HG02885 (cell line): ENCODE results near the gene PAPLN.
"Not testable (repeated sequence)": the region's sequence is repeated elsewhere in the genome, so short reads cannot be mapped to it uniquely, and the experiment has no call there.

Source experiments
- ATAC-seq: cut with Tn5 transposase; IDR thresholded peaks from one replicate; pipeline ENCODE4 v1.9.1; 2021; ENCODE audit warnings: mild to moderate bottlenecking; ENCODE audit not compliant: unreplicated experiment, poor library complexity

PAPLN gene

GRCh38 chr14:73237219-73237785 lies at the start of gene PAPLN:
TSS of gene PAPLN (plus strand) at chr14:73237506. CDS start at chr14:73239779, 2,273 bp downstream.
- ATAC-seq = no peak

GRCh38 chr14:73188501-73188911 lies 48.8 kb upstream of the PAPLN start:
- ATAC-seq = no peak

- no peak for ATAC-seq
Measured at GRCh38 chr14:73189651-73190050, 47.7 kb upstream of the PAPLN start.

- no peak for ATAC-seq
Measured at GRCh38 chr14:73191441-73191840, 45.9 kb upstream of the PAPLN start.

GRCh38 chr14:73194306-73194705 lies 43.0 kb upstream of the PAPLN start:
- ATAC-seq = not testable (repeated sequence)

GRCh38 chr14:73198253-73198652 lies 39.1 kb upstream of the PAPLN start:
- no peak for ATAC-seq

GRCh38 chr14:73203527-73203926 lies 33.8 kb upstream of the PAPLN start:
- ATAC-seq = no peak

GRCh38 chr14:73207615-73208014 lies 29.7 kb upstream of the PAPLN start:
- ATAC-seq = no peak

- ATAC-seq = no peak
Measured at GRCh38 chr14:73208390-73208789, 28.9 kb upstream of the PAPLN start.

GRCh38 chr14:73208846-73209245 lies 28.5 kb upstream of the PAPLN start:
- ATAC-seq = no peak

- no peak for ATAC-seq
Measured at GRCh38 chr14:73209953-73210352, 27.4 kb upstream of the PAPLN start.

- no peak for ATAC-seq
Measured at GRCh38 chr14:73211251-73212040, 25.9 kb upstream of the PAPLN start.

- ATAC-seq = no peak
Measured at GRCh38 chr14:73216030-73216429, 21.3 kb upstream of the PAPLN start.

- no peak for ATAC-seq
Measured at GRCh38 chr14:73217411-73217810, 19.9 kb upstream of the PAPLN start.

GRCh38 chr14:73220061-73220460 lies 17.2 kb upstream of the PAPLN start:
- no peak for ATAC-seq

GRCh38 chr14:73220634-73221033 lies 16.7 kb upstream of the PAPLN start:
- ATAC-seq = no peak

- ATAC-seq = no peak
Measured at GRCh38 chr14:73221945-73222344, 15.4 kb upstream of the PAPLN start.

- peak; percentile 44 for ATAC-seq
Measured at GRCh38 chr14:73223049-73223448, 14.3 kb upstream of the PAPLN start.

- no peak for ATAC-seq
Measured at GRCh38 chr14:73225496-73225895, 11.8 kb upstream of the PAPLN start.

GRCh38 chr14:73227812-73228781 lies 9.2 kb upstream of the PAPLN start:
- ATAC-seq = no peak

- ATAC-seq = no peak
Measured at GRCh38 chr14:73230051-73230450, 7.3 kb upstream of the PAPLN start.
